HG02678 (cell line): Measurements from ENCODE around the gene DCBLD2.

ENCODE experiments used
- ATAC-seq: cut with Tn5 transposase; IDR thresholded peaks from one replicate; pipeline ENCODE4 v1.9.1; 2021; ENCODE audit warnings: mild to moderate bottlenecking, moderate library complexity; ENCODE audit not compliant: unreplicated experiment

The DCBLD2 gene, protein sequence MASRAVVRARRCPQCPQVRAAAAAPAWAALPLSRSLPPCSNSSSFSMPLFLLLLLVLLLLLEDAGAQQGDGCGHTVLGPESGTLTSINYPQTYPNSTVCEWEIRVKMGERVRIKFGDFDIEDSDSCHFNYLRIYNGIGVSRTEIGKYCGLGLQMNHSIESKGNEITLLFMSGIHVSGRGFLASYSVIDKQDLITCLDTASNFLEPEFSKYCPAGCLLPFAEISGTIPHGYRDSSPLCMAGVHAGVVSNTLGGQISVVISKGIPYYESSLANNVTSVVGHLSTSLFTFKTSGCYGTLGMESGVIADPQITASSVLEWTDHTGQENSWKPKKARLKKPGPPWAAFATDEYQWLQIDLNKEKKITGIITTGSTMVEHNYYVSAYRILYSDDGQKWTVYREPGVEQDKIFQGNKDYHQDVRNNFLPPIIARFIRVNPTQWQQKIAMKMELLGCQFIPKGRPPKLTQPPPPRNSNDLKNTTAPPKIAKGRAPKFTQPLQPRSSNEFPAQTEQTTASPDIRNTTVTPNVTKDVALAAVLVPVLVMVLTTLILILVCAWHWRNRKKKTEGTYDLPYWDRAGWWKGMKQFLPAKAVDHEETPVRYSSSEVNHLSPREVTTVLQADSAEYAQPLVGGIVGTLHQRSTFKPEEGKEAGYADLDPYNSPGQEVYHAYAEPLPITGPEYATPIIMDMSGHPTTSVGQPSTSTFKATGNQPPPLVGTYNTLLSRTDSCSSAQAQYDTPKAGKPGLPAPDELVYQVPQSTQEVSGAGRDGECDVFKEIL

GRCh38 chr3:98901392-98902350 is at the start of gene DCBLD2:
TSS of gene DCBLD2 (minus strand) at chr3:98901695. CDS start at chr3:98901326, 369 bp downstream.
- ATAC-seq: peak; percentile 97

GRCh38 chr3:98945666-98946065 is 44.2 kb upstream of the DCBLD2 start:
- ATAC-seq: no peak

DNA sequence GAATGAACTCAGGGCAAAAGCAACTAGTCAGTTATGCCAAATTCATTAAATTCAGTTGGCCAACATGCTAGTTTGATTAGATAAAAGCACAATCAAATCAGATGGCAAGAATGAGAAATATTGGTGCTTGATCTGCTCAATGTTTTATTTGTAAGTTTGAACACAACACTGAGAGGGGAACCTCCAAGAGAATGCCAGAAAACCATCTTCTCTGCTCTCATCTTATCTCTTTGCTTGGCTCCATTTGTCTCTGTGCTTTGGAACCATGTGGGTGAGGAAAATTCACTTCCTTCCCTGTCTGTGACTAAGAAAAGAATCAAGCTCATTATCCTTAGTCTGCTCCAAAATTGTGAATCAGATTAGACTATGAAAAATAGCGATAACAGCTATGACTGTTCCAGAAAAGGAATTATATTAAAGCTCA is 43.6 kb upstream of the DCBLD2 start:
- no peak for ATAC-seq

- ATAC-seq: no peak
Observed at GRCh38 chr3:98930413-98930812, 28.9 kb upstream of the DCBLD2 start.

DNA sequence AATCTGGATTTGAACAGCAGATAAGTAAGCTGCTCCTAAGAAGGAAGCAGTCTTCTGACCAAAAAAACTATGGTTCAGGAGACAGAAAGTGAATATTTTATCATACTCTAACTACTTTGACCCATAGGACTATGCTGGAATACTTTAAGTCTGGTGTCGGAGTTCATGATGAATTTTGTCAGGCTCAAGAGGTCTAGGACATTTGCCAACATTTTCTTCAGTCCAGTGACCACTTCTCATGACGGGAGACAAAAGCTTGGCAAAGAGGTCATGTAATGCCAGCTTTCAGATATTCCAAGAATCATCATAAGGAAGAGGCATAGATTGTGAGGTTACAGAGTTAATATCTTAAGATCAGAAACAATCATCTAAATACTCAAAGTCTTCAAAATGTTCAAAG is 20.5 kb upstream of the DCBLD2 start:
- no peak for ATAC-seq

GRCh38 chr3:98920166-98920565 is 18.7 kb upstream of the DCBLD2 start:
- no peak for ATAC-seq

- no peak for ATAC-seq
Observed at GRCh38 chr3:98918586-98918985, 17.1 kb upstream of the DCBLD2 start.

GRCh38 chr3:98917608-98918007 is 16.1 kb upstream of the DCBLD2 start:
- ATAC-seq: no peak

- no peak for ATAC-seq
Observed at GRCh38 chr3:98914210-98915080, 12.9 kb upstream of the DCBLD2 start.

- ATAC-seq: no peak
Observed at GRCh38 chr3:98912448-98912847, 11.0 kb upstream of the DCBLD2 start.

DNA sequence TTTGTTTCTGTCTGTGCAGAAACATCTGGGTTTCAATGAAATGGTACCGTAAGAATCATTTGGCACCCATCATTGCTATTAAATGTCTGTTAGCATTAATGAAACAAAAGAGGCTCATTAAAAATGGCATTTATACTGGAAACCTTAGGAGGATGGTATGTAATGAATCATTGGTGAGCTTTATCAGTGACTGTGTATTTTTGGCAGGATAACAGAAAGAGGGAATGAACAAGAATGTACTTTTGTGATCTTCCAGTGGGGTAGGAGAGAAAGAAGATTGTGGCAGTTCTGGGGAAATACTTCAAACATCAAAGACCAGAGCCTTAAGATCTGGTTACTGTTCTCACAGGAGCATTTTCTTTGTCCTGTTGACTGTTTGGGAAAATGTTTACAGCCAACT is 4.7 kb upstream of the DCBLD2 start:
- ATAC-seq: no peak

DNA sequence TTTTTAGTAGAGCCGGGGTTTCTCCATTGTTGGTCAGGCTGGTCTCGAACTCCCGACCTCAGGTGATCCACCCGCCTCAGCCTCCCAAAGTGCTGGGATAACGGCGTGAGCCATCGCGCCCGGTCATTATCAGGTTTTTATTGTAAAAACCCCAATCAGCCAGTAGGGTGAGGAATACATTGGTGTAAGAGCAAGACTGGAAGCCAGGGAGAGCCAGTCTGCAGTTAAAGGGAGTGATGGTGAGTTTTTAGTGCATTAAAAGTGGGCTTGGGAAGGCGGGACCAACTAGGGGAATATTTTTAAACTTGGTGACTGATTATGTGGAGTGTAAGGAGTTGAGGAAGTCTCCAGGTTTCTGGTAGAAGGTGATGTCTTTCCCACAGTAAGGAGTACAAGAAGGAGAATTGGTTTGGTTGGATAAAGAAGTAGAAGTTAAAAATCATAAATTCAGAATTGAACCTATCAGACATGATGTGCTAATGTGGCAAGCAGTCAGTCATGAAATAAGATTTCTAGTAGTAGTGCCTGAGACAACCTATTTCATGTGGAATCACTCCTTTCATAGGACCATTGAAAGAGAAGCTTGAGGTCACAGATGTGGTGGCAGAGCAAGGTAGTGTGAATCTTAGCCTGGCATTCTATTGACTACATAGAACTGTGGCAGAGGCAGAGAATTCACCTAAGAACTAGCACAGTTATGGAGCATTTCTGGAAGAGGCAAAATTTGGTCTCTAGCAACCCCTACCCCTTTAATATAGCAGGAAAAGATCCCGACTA is 2.4 kb upstream of the DCBLD2 start:
- no peak for ATAC-seq

- ATAC-seq: no peak
Observed at GRCh38 chr3:98903099-98903498, 1.6 kb upstream of the DCBLD2 start.

GRCh38 chr3:98902351-98902740 is 851 bp upstream of the DCBLD2 start:
- ATAC-seq: no peak

DNA sequence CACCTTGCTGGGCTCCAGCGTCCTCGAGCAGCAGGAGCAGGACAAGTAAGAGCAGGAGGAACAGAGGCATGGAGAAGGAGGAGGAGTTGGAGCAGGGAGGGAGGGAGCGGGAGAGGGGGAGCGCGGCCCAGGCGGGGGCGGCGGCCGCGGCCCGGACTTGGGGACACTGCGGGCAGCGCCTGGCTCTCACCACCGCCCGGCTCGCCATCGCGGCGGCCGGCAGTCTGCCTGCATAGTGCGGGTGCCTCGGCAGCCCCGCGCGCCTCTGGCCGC is 440 bp downstream of the DCBLD2 start:
- ATAC-seq: peak; percentile 27

GRCh38 chr3:98900265-98901118 is 1.0 kb downstream of the DCBLD2 start:
- peak; percentile 0 for ATAC-seq

DNA sequence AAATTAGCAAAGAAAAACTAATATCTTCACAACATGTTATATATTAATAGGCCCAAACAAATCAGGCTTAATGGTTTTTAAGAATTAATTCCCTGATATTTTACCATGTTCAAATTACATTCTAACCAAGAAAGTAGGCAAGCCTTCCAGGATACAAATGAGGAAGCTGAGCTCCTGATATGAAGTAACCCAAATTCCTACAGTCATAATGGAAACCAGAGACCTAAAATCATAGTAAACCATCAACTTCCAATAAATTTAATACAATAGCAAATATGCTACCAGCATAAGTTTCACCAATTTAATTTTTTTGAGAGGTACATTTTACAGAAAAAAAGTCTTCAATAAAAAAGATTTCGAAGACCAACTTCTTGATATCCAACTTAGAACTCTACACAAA is 3.8 kb downstream of the DCBLD2 start:
- no peak for ATAC-seq

GRCh38 chr3:98894791-98895576 is 6.5 kb downstream of the DCBLD2 start:
- ATAC-seq: no peak
